WTC11 (cell line): ENCODE data around the gene CFAP77. TPM values are rescaled to one million over a fixed set of nuclear protein-coding genes. Genes with fewer than 3 reads are reported as not detected.

ENCODE experiments used
- ATAC-seq: fragments of 200-7000 bp; cut with Tn5 transposase; 2 replicates; pipeline ENCODE4 v1.10.0; 2021; ENCODE audit warnings: mild to moderate bottlenecking, moderate library complexity
- CTCF ChIA-PET: fragments of 300-600 bp; sonication (Branson Sonifier 250); formaldehyde crosslinking; loops from one replicate; lab custom pipeline; 2021; ENCODE audit warnings: antibody characterized with exemption; lab: Charles Lee
- POLR2A ChIA-PET: fragments of 350-600 bp; sonication (Branson Sonifier 250); formaldehyde crosslinking; loops from one replicate; lab custom pipeline; 2021; ENCODE audit warnings: antibody characterized with exemption; lab: Charles Lee
- DNase-seq: peaks from one replicate; pipeline ENCODE4 v3.0.0; 2021; ENCODE audit warnings: low spot score
- H3K27ac Mint-ChIP-seq: 2 replicates; pipeline ENCODE4 v1.8.0; 2021; ENCODE audit warnings: mixed read lengths
- H3K27me3 Mint-ChIP-seq: 2 replicates; pipeline ENCODE4 v1.8.0; 2021; ENCODE audit warnings: low read depth, mild to moderate bottlenecking, moderate library complexity, mixed read lengths
- H3K36me3 Mint-ChIP-seq: 2 replicates; pipeline ENCODE4 v1.8.0; 2021; ENCODE audit warnings: mixed read lengths
- H3K4me1 Mint-ChIP-seq: 2 replicates; pipeline ENCODE4 v1.8.0; 2022; ENCODE audit warnings: mixed read lengths
- H3K4me3 Mint-ChIP-seq: 2 replicates; pipeline ENCODE4 v1.8.0; 2021; ENCODE audit warnings: mild to moderate bottlenecking, moderate library complexity, mixed read lengths
- H3K9me3 Mint-ChIP-seq: 2 replicates; pipeline ENCODE4 v1.8.0; 2021; ENCODE audit warnings: mixed read lengths
- ATF3 ChIP-seq: sonication (generic); formaldehyde crosslinking; conservative IDR thresholded peaks from 2 replicates; pipeline ENCODE4 v1.8.1; 2022; ENCODE audit warnings: mild to moderate bottlenecking, missing genetic modification reagents
- CTCF ChIP-seq: fragments of 200-600 bp; IDR thresholded peaks from 2 replicates; pipeline ENCODE4 v1.8.0; 2022; ENCODE audit warnings: antibody characterized with exemption
- E2F1 ChIP-seq: sonication (generic); formaldehyde crosslinking; IDR thresholded peaks from 2 replicates; pipeline ENCODE4 v1.8.0; 2022; ENCODE audit warnings: mild to moderate bottlenecking, missing genetic modification reagents
- GABPB1 ChIP-seq: sonication (generic); formaldehyde crosslinking; IDR thresholded peaks from 2 replicates; pipeline ENCODE4 v1.8.1; 2023; ENCODE audit warnings: mild to moderate bottlenecking, missing genetic modification reagents
- GTF2I ChIP-seq: fragments of 250-450 bp; sonication (Bioruptor Pico); conservative IDR thresholded peaks from 2 replicates; pipeline ENCODE4 v1.4.0; 2021; ENCODE audit warnings: mild to moderate bottlenecking
- HMGXB4 ChIP-seq: sonication (generic); formaldehyde crosslinking; IDR thresholded peaks from 2 replicates; pipeline ENCODE4 v1.8.1; 2023; ENCODE audit warnings: mild to moderate bottlenecking, moderate library complexity, missing genetic modification reagents
- MLX ChIP-seq: sonication (generic); formaldehyde crosslinking; IDR thresholded peaks from 2 replicates; pipeline ENCODE4 v1.8.1; 2023; ENCODE audit warnings: mild to moderate bottlenecking, missing genetic modification reagents, moderate library complexity
- NR1H2 ChIP-seq: sonication (generic); formaldehyde crosslinking; IDR thresholded peaks from 2 replicates; pipeline ENCODE4 v1.9.0; 2021; ENCODE audit warnings: mild to moderate bottlenecking, moderate library complexity, missing genetic modification reagents
- SOX15 ChIP-seq: fragments of 250-450 bp; sonication (Bioruptor Pico); IDR thresholded peaks from 2 replicates; pipeline ENCODE4 v1.9.0; 2021; ENCODE audit warnings: mild to moderate bottlenecking
- SP1 ChIP-seq: sonication (generic); formaldehyde crosslinking; conservative IDR thresholded peaks from 2 replicates; pipeline ENCODE4 v1.8.1; 2022; ENCODE audit warnings: missing genetic modification reagents
- ZNF121 ChIP-seq: sonication (generic); formaldehyde crosslinking; IDR thresholded peaks from 2 replicates; pipeline ENCODE4 v1.8.0; 2023; ENCODE audit warnings: missing genetic modification reagents
- ZNF138 ChIP-seq: sonication (generic); formaldehyde crosslinking; conservative IDR thresholded peaks from 2 replicates; pipeline ENCODE4 v1.8.1; 2022; ENCODE audit warnings: mild to moderate bottlenecking, moderate library complexity, missing genetic modification reagents
- ZNF317 ChIP-seq: sonication (generic); formaldehyde crosslinking; IDR thresholded peaks from 2 replicates; pipeline ENCODE4 v1.8.1; 2023; ENCODE audit warnings: low read depth, mild to moderate bottlenecking, moderate library complexity, missing genetic modification reagents, borderline replicate concordance
- ZNF396 ChIP-seq: fragments of 250-450 bp; sonication (Bioruptor Pico); IDR thresholded peaks from 2 replicates; pipeline ENCODE4 v1.8.0; 2021; ENCODE audit warnings: mild to moderate bottlenecking, moderate library complexity, borderline replicate concordance
- ZNF423 ChIP-seq: fragments of 250-450 bp; sonication (Bioruptor Pico); IDR thresholded peaks from 2 replicates; pipeline ENCODE4 v2.1.2; 2022; ENCODE audit warnings: mild to moderate bottlenecking, moderate library complexity
- ZNF512 ChIP-seq: sonication (generic); formaldehyde crosslinking; IDR thresholded peaks from 2 replicates; pipeline ENCODE4 v1.8.1; 2022; ENCODE audit warnings: missing genetic modification reagents, borderline replicate concordance
- total RNA-seq: library from RNA; stranded (reverse); gene quantifications from 3 replicates; pipeline ENCODE4 v1.2.3, GENCODE V29; 2021
- TF ChIP-seq, protein P1 (sequence below): fragments of 250-450 bp; sonication (Bioruptor Pico); IDR thresholded peaks from 2 replicates; pipeline ENCODE4 v1.9.0; 2021; ENCODE audit warnings: mild to moderate bottlenecking
- TF ChIP-seq, protein P2 (sequence below): sonication (generic); formaldehyde crosslinking; IDR thresholded peaks from 2 replicates; pipeline ENCODE4 v1.8.1; 2022; ENCODE audit warnings: mild to moderate bottlenecking, moderate library complexity, missing genetic modification reagents
- TF ChIP-seq, protein P3 (sequence below): sonication (generic); formaldehyde crosslinking; IDR thresholded peaks from 2 replicates; pipeline ENCODE4 v1.8.0; 2022; ENCODE audit warnings: mild to moderate bottlenecking, missing genetic modification reagents
- TF ChIP-seq, protein P4 (sequence below): sonication (generic); formaldehyde crosslinking; IDR thresholded peaks from 2 replicates; pipeline ENCODE4 v1.8.0; 2022; ENCODE audit warnings: mild to moderate bottlenecking, missing genetic modification reagents

CFAP77 gene
- total RNA-seq, 1 experiment from 2014 or later = 1.2 TPM

- TF ChIP-seq, protein P1, sequence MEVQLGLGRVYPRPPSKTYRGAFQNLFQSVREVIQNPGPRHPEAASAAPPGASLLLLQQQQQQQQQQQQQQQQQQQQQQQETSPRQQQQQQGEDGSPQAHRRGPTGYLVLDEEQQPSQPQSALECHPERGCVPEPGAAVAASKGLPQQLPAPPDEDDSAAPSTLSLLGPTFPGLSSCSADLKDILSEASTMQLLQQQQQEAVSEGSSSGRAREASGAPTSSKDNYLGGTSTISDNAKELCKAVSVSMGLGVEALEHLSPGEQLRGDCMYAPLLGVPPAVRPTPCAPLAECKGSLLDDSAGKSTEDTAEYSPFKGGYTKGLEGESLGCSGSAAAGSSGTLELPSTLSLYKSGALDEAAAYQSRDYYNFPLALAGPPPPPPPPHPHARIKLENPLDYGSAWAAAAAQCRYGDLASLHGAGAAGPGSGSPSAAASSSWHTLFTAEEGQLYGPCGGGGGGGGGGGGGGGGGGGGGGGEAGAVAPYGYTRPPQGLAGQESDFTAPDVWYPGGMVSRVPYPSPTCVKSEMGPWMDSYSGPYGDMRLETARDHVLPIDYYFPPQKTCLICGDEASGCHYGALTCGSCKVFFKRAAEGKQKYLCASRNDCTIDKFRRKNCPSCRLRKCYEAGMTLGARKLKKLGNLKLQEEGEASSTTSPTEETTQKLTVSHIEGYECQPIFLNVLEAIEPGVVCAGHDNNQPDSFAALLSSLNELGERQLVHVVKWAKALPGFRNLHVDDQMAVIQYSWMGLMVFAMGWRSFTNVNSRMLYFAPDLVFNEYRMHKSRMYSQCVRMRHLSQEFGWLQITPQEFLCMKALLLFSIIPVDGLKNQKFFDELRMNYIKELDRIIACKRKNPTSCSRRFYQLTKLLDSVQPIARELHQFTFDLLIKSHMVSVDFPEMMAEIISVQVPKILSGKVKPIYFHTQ = no peak
- no peak for TF ChIP-seq HMGXB4 (CRISPR knock-in tag)
- no peak for TF ChIP-seq E2F1 (CRISPR knock-in tag)
- TF ChIP-seq ZNF138 (CRISPR knock-in tag) = no peak
- no peak for TF ChIP-seq MLX (CRISPR knock-in tag)
- TF ChIP-seq, protein P2, sequence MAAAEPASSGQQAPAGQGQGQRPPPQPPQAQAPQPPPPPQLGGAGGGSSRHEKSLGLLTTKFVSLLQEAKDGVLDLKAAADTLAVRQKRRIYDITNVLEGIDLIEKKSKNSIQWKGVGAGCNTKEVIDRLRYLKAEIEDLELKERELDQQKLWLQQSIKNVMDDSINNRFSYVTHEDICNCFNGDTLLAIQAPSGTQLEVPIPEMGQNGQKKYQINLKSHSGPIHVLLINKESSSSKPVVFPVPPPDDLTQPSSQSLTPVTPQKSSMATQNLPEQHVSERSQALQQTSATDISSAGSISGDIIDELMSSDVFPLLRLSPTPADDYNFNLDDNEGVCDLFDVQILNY (CRISPR knock-in tag) = no peak
- TF ChIP-seq, protein P3, sequence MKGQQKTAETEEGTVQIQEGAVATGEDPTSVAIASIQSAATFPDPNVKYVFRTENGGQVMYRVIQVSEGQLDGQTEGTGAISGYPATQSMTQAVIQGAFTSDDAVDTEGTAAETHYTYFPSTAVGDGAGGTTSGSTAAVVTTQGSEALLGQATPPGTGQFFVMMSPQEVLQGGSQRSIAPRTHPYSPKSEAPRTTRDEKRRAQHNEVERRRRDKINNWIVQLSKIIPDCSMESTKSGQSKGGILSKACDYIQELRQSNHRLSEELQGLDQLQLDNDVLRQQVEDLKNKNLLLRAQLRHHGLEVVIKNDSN (CRISPR knock-in tag) = no peak
- no peak for TF ChIP-seq ATF3 (CRISPR knock-in tag)
- TF ChIP-seq ZNF317 = no peak
- TF ChIP-seq GTF2I (CRISPR knock-in tag) = no peak
- no peak for TF ChIP-seq GABPB1 (CRISPR knock-in tag)
These were observed 101.4 kb downstream of the CFAP77 start (continued) for GRCh38 chr9:132511191-132511999.

DNA sequence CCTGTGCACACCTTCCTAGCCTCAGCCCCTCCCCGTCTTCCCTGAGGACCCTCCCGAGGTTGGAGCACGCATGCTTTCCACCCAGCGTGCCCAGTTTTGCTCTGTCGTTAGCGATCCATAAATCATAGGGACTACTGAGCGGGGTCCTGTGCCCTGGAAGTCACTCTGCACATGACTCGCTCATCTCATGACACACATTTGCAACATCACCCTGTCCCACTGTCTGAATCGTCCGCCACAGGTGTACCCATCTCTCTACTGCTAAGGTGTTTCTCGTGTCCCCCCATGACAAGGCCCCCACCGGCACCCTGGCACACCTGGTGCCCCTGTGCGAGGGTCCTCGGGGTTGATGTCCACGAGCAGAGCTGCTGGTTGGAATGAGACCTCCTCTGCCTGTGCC, 103.4 kb downstream of the CFAP77 start:
- no peaks in the 10 kb centered on the region for H3K27me3 Mint-ChIP-seq
- no peak overlapping the region for H3K4me3 Mint-ChIP-seq
- no peaks in the 10 kb centered on the region for H3K36me3 Mint-ChIP-seq
- ATAC-seq = no peak
- ChIA-PET CTCF (no interaction called here), POLR2A (no interaction called here)
- no peaks in the 10 kb centered on the region for H3K9me3 Mint-ChIP-seq
- no peak overlapping the region for H3K27ac Mint-ChIP-seq
- H3K4me1 Mint-ChIP-seq = 0 out of 2 replicates have a peak, but pooled peaks cover 3% of the 10 kb centered on the region
- no peak for DNase-seq
- TF ChIP-seq CTCF = no peak
- no peak for TF ChIP-seq SP1 (CRISPR knock-in tag)
- TF ChIP-seq, protein P4, sequence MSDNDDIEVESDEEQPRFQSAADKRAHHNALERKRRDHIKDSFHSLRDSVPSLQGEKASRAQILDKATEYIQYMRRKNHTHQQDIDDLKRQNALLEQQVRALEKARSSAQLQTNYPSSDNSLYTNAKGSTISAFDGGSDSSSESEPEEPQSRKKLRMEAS (CRISPR knock-in tag) = no peak
- no peak for TF ChIP-seq ZNF512 (CRISPR knock-in tag)
- TF ChIP-seq SOX15 = no peak
- TF ChIP-seq ZNF423 (CRISPR knock-in tag) = no peak
- no peak for TF ChIP-seq ZNF396
- TF ChIP-seq GTF2I (CRISPR knock-in tag) = no peak
- no peak for TF ChIP-seq ZNF121
- TF ChIP-seq NR1H2 (CRISPR knock-in tag) = no peak
